Liver (tissue), 9 donors: ENCODE measurements around the gene METTL15. TPM values are rescaled to one million over a fixed set of nuclear protein-coding genes. Genes with fewer than 3 reads are reported as not detected.

Source experiments
- DNase-seq: peaks from one replicate; pipeline ENCODE4 v3.0.0-alpha.2; 2017; ENCODE audit warnings: low spot score
- H3K27ac ChIP-seq, 2 donors: one replicate each; pipeline ENCODE4 v1.7.0; 2013; ENCODE audit warnings: inconsistent platforms in 2 of 2, low read length in 2 of 2, control low read depth in 1 of 2, low read depth in 1 of 2, mild to moderate bottlenecking in 1 of 2
- H3K27me3 ChIP-seq, 4 donors: one replicate each; pipeline versions ENCODE4 v1.6.1 to v1.7.0; 2013; ENCODE audit warnings: low read length in 3 of 4, inconsistent platforms in 1 of 4, mild to moderate bottlenecking in 1 of 4, moderate library complexity in 1 of 4; ENCODE audit not compliant: control insufficient read depth in 4 of 4, insufficient read depth in 4 of 4
- H3K36me3 ChIP-seq, 4 donors: one replicate each; pipeline versions ENCODE4 v1.6.1 to v1.7.0; 2013; ENCODE audit warnings: low read length in 3 of 4, mild to moderate bottlenecking in 3 of 4, low read depth in 1 of 4, moderate library complexity in 1 of 4; ENCODE audit not compliant: control insufficient read depth in 4 of 4, insufficient read depth in 3 of 4
- H3K4me1 ChIP-seq, 4 donors: one replicate each; pipeline versions ENCODE4 v1.6.1 to v1.7.0; 2013; ENCODE audit warnings: low read length in 3 of 4, mild to moderate bottlenecking in 3 of 4, moderate library complexity in 1 of 4; ENCODE audit not compliant: control insufficient read depth in 4 of 4, insufficient read depth in 4 of 4
- H3K4me3 ChIP-seq, 3 donors: one replicate each; pipeline versions ENCODE4 v1.6.1 to v1.7.0; 2013; ENCODE audit warnings: low read length in 3 of 3, control low read depth in 1 of 3, low read depth in 1 of 3, mild to moderate bottlenecking in 1 of 3
- H3K9ac ChIP-seq, 2 donors: one replicate each; pipeline ENCODE4 v1.7.0; 2013; ENCODE audit warnings: low read length in 2 of 2, mild to moderate bottlenecking in 2 of 2, moderate library complexity in 2 of 2, control low read depth in 1 of 2, low read depth in 1 of 2
- H3K9me3 ChIP-seq, 4 donors: one replicate each; pipeline versions ENCODE4 v1.6.1 to v1.7.0; 2013; ENCODE audit warnings: low read length in 3 of 4; ENCODE audit not compliant: control insufficient read depth in 4 of 4
- EGR1 ChIP-seq, 2 donors: IDR thresholded peaks; 2 replicates each; pipeline ENCODE4 v1.6.1; 2016 to 2018; ENCODE audit warnings: antibody characterized with exemption in 2 of 2, low read depth in 2 of 2
- FOXA1 ChIP-seq: IDR thresholded peaks from 2 replicates; pipeline ENCODE4 v1.6.1; 2016; ENCODE audit warnings: antibody characterized with exemption
- FOXA2 ChIP-seq: IDR thresholded peaks from 2 replicates; pipeline ENCODE4 v1.6.1; 2016; ENCODE audit warnings: antibody characterized with exemption
- HNF4G ChIP-seq: IDR thresholded peaks from 2 replicates; pipeline ENCODE4 v1.6.1; 2016; ENCODE audit warnings: antibody characterized with exemption
- JUND ChIP-seq, 2 donors: IDR thresholded peaks; 2 replicates each; pipeline ENCODE4 v1.6.1; 2016; ENCODE audit warnings: antibody characterized with exemption in 2 of 2
- NR2F2 ChIP-seq: IDR thresholded peaks from 2 replicates; pipeline ENCODE4 v1.6.1; 2016; ENCODE audit warnings: antibody characterized with exemption
- RAD21 ChIP-seq, 2 donors: IDR thresholded peaks; 2 replicates each; pipeline ENCODE4 v1.6.1; 2016; ENCODE audit warnings: antibody characterized with exemption in 2 of 2, mild to moderate bottlenecking in 2 of 2
- RXRA ChIP-seq, 2 donors: IDR thresholded peaks; 2 replicates each; pipeline ENCODE4 v1.6.1; 2017 to 2018; ENCODE audit warnings: antibody characterized with exemption in 2 of 2, mild to moderate bottlenecking in 1 of 2
- SP1 ChIP-seq: IDR thresholded peaks from 2 replicates; pipeline ENCODE4 v1.6.1; 2018; ENCODE audit warnings: antibody characterized with exemption, mild to moderate bottlenecking
- TAF1 ChIP-seq: conservative IDR thresholded peaks from 2 replicates; pipeline ENCODE4 v1.6.1; 2016; ENCODE audit warnings: antibody characterized with exemption, mild to moderate bottlenecking
- WGBS: extraction: QIAGEN DNeasy Blood & Tissue Kit; methylation state at CpG from one replicate; pipeline ENCODE4 v1.1.7; 2013; 5-methylcytosine and 5-hydroxymethylcytosine counted together
- polyA plus RNA-seq, 2 donors: library from polyadenylated mRNA; stranded (reverse) in 1 of 2; unstranded in 1 of 2; fragments of 200-250 nt in 1 of 2; fragments of >200 nt in 1 of 2; fragmentation: Nextera tagmentation in 1 of 2; extraction: Ambion mirVana in 1 of 2; gene quantifications; one replicate each; pipeline versions ENCODE4 v1.2.1 to v1.2.3, GENCODE V29; 2013 to 2015
- total RNA-seq, 2 donors: library from RNA; depleted of rRNA; stranded (reverse); fragments of >200 nt; gene quantifications; one replicate each; pipeline ENCODE4 v1.2.3, GENCODE V29; 2014
- TF ChIP-seq, protein P1 (sequence below): IDR thresholded peaks from 2 replicates; pipeline ENCODE4 v1.6.1; 2016; ENCODE audit warnings: antibody characterized with exemption, mild to moderate bottlenecking
- TF ChIP-seq, protein P2 (sequence below): IDR thresholded peaks from 2 replicates; pipeline ENCODE4 v1.6.1; 2016; ENCODE audit warnings: antibody characterized with exemption
- TF ChIP-seq, protein P3 (sequence below): IDR thresholded peaks from 2 replicates; pipeline ENCODE4 v1.6.1; 2016; ENCODE audit warnings: antibody characterized with exemption
- donor health status: healthy.
- donor health status: healthy.
- donor health status: healthy.
- donor health status: healthy.
- donor health status: healthy.

METTL15 gene
- total and polyA plus RNA-seq, 4 donors: 4.1 to 11.5 (median 8.1) TPM

DNA sequence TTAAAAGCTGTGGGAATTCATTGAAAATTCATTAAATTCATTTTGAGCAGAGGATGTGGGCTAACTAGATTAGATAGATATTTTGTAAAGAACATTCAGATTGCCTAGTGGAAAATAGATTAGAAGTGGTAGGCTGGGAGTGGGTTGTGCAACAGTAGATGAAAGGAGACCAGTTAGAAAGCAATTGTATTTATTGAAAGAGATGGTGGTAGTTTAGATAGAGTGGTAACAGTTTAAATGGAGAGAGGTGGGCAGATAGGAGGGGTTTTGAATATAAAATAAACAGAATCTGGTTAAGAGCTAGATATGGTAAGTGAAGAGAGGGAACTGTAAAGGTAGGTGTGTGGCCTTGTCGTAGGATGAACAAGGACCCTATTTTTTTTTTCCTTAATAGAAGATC, 34.5 kb downstream of the METTL15 start:
- Histone ChIP-seq H3K9me3 (peaks cover 3 to 6% (median 4%) of the 10 kb centered on the region in 4 donors), H3K36me3 (peaks cover 0 to 2% (median under 1%) of the 10 kb centered on the region in 4 donors), H3K4me1 (no peaks in the 10 kb centered on the region), H3K27ac (no peak overlapping the region), H3K27me3 (no peaks in the 10 kb centered on the region), H3K4me3 (no peak overlapping the region), H3K9ac (no peak overlapping the region)
- no peak for TF ChIP-seq RAD21 (IDR thresholded peaks at IDR 0.05)
- TF ChIP-seq, protein P1, sequence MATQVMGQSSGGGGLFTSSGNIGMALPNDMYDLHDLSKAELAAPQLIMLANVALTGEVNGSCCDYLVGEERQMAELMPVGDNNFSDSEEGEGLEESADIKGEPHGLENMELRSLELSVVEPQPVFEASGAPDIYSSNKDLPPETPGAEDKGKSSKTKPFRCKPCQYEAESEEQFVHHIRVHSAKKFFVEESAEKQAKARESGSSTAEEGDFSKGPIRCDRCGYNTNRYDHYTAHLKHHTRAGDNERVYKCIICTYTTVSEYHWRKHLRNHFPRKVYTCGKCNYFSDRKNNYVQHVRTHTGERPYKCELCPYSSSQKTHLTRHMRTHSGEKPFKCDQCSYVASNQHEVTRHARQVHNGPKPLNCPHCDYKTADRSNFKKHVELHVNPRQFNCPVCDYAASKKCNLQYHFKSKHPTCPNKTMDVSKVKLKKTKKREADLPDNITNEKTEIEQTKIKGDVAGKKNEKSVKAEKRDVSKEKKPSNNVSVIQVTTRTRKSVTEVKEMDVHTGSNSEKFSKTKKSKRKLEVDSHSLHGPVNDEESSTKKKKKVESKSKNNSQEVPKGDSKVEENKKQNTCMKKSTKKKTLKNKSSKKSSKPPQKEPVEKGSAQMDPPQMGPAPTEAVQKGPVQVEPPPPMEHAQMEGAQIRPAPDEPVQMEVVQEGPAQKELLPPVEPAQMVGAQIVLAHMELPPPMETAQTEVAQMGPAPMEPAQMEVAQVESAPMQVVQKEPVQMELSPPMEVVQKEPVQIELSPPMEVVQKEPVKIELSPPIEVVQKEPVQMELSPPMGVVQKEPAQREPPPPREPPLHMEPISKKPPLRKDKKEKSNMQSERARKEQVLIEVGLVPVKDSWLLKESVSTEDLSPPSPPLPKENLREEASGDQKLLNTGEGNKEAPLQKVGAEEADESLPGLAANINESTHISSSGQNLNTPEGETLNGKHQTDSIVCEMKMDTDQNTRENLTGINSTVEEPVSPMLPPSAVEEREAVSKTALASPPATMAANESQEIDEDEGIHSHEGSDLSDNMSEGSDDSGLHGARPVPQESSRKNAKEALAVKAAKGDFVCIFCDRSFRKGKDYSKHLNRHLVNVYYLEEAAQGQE: no peak
- TF ChIP-seq FOXA2: no peak
- TF ChIP-seq JUND (IDR thresholded peaks at IDR 0.05): no peak
- TF ChIP-seq, protein P2, sequence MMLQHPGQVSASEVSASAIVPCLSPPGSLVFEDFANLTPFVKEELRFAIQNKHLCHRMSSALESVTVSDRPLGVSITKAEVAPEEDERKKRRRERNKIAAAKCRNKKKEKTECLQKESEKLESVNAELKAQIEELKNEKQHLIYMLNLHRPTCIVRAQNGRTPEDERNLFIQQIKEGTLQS: no peak
- TF ChIP-seq SP1: no peak
- no peak for TF ChIP-seq FOXA1
- TF ChIP-seq EGR1 (IDR thresholded peaks at IDR 0.05; ENCODE audit: low read depth in 2 of 2): no peak
- TF ChIP-seq NR2F2: no peak
- TF ChIP-seq, protein P3, sequence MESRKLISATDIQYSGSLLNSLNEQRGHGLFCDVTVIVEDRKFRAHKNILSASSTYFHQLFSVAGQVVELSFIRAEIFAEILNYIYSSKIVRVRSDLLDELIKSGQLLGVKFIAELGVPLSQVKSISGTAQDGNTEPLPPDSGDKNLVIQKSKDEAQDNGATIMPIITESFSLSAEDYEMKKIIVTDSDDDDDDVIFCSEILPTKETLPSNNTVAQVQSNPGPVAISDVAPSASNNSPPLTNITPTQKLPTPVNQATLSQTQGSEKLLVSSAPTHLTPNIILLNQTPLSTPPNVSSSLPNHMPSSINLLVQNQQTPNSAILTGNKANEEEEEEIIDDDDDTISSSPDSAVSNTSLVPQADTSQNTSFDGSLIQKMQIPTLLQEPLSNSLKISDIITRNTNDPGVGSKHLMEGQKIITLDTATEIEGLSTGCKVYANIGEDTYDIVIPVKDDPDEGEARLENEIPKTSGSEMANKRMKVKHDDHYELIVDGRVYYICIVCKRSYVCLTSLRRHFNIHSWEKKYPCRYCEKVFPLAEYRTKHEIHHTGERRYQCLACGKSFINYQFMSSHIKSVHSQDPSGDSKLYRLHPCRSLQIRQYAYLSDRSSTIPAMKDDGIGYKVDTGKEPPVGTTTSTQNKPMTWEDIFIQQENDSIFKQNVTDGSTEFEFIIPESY: no peak
- TF ChIP-seq TAF1: no peak
- no peak for TF ChIP-seq HNF4G
- no peak for TF ChIP-seq RXRA (IDR thresholded peaks at IDR 0.05)
- WGBS: 99% methylated on average over 1 of the region's 1 CpG
- DNase-seq: no peak

DNA sequence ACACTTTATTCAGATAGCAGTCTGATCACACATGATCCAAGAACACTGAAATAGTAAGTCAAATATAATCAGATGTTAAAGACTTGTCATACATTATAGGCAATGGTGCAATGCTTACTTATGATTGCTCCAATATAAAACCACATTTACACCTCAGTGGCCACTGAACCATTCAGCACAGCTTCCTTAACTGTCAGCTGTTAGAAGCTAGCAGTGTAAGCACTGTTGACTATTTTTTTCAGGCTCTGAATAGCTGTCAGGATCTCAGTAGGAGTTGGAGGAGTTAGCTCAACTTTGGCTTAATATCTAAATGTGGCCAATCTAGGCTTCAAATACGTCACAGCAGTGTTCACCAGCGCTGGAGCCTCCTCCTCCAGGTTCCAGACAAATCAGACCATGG, 36.6 kb downstream of the METTL15 start:
- Histone ChIP-seq H3K27ac (no peak overlapping the region), H3K27me3 (no peaks in the 10 kb centered on the region), H3K9ac (no peak overlapping the region), H3K9me3 (peaks cover 2 to 3% (median 3%) of the 10 kb centered on the region in 4 donors), H3K4me3 (no peak overlapping the region), H3K4me1 (no peaks in the 10 kb centered on the region), H3K36me3 (peaks cover 0 to 2% (median 0%) of the 10 kb centered on the region in 4 donors)
- no peak for DNase-seq
- WGBS: 98% methylated on average over 2 of the region's 2 CpGs
- TF ChIP-seq FOXA2: no peak
- TF ChIP-seq, protein P2: no peak
- TF ChIP-seq, protein P3: no peak
